K562 (cell line): ENCODE data around the gene PIP5KL1. TPM values are rescaled to one million over a fixed set of nuclear protein-coding genes. Genes with fewer than 3 reads are reported as not detected.

ENCODE experiments used
- CEBPG ChIP-seq, 3 experiments: fragments of 200-800 bp in 1 of 3; sonication (Bioruptor generic) in 1 of 3; sonication (generic) in 1 of 3; formaldehyde crosslinking in 1 of 3; IDR thresholded peaks in 2 of 3; conservative IDR thresholded peaks in 1 of 3; 2 replicates each; pipeline versions ENCODE4 v1.6.1 to v1.8.0; 2016 to 2022; ENCODE audit warnings: missing compliant biosample characterization in 2 of 3, missing genetic modification characterization in 2 of 3, mild to moderate bottlenecking in 1 of 3, missing genetic modification reagents in 1 of 3
- CLOCK ChIP-seq: fragments of 250-450 bp; sonication (Bioruptor Pico); IDR thresholded peaks from 2 replicates; pipeline ENCODE4 v1.4.0; 2020; ENCODE audit warnings: mild to moderate bottlenecking, moderate library complexity, borderline replicate concordance
- GATAD2B ChIP-seq: fragments of 450-650 bp; IDR thresholded peaks from 2 replicates; pipeline ENCODE4 v1.6.1; 2017; ENCODE audit warnings: mild to moderate bottlenecking, borderline replicate concordance
- GTF2E2 ChIP-seq: fragments of 200-800 bp; sonication (Bioruptor generic); IDR thresholded peaks from 2 replicates; pipeline ENCODE4 v1.6.1; 2016; ENCODE audit warnings: missing genetic modification characterization, missing compliant biosample characterization
- ILF3 ChIP-seq: fragments of 450-650 bp; IDR thresholded peaks from 2 replicates; pipeline ENCODE4 v1.6.1; 2018; ENCODE audit warnings: antibody characterized with exemption, mild to moderate bottlenecking, moderate library complexity, borderline replicate concordance
- JUND ChIP-seq, 2 experiments: IDR thresholded peaks; 2 replicates in 1 of 2; 3 replicates in 1 of 2; pipeline ENCODE4 v1.6.1; 2011; ENCODE audit warnings: borderline replicate concordance in 2 of 2, low read depth in 2 of 2, low read length in 2 of 2, improper control_type of control experiment in 1 of 2, missing biosample characterization in 1 of 2, missing genetic modification characterization in 1 of 2, missing genetic modification reagents in 1 of 2
- MAZ ChIP-seq, 2 experiments: fragments of 450-650 bp in 1 of 2; sonication (generic) in 1 of 2; formaldehyde crosslinking; IDR thresholded peaks in 1 of 2; conservative IDR thresholded peaks in 1 of 2; 2 replicates each; pipeline versions ENCODE4 v1.4.0 to v1.5.0; 2020; ENCODE audit warnings: mild to moderate bottlenecking in 1 of 2, missing genetic modification reagents in 1 of 2
- MLLT1 ChIP-seq, 2 experiments: fragments of 450-650 bp; IDR thresholded peaks; 2 replicates each; pipeline ENCODE4 v1.6.1; 2016
- SLC30A9 ChIP-seq: fragments of 250-450 bp; sonication (Bioruptor Pico); IDR thresholded peaks from 2 replicates; pipeline ENCODE4 v1.8.0; 2022; ENCODE audit warnings: mild to moderate bottlenecking, moderate library complexity
- STAT5B ChIP-seq: fragments of 250-450 bp; sonication (Bioruptor Pico); IDR thresholded peaks from 2 replicates; pipeline ENCODE4 v1.8.0; 2021; ENCODE audit warnings: mild to moderate bottlenecking, inconsistent platforms
- ZNF277 ChIP-seq: fragments of 250-450 bp; sonication (Bioruptor Pico); IDR thresholded peaks from 2 replicates; pipeline ENCODE4 v1.8.0; 2022; ENCODE audit warnings: inconsistent platforms, mild to moderate bottlenecking, moderate library complexity, borderline replicate concordance
- ZNF280B ChIP-seq: fragments of 250-450 bp; sonication (Bioruptor Pico); IDR thresholded peaks from 2 replicates; pipeline ENCODE4 v1.5.1; 2021; ENCODE audit warnings: mild to moderate bottlenecking
- ZNF512 ChIP-seq: IDR thresholded peaks from 2 replicates; pipeline ENCODE4 v1.6.1; 2016; ENCODE audit warnings: missing genetic modification characterization, missing compliant biosample characterization
- polyA plus RNA-seq, 8 experiments: library from polyadenylated mRNA; depleted of rRNA in 4 of 8; stranded (reverse) in 5 of 8; unstranded in 3 of 8; fragments of >200 nt; fragmentation: Nextera tagmentation in 2 of 8; fragmentation: Illumina TruSeq in 1 of 8; extraction: Ambion mirVana in 2 of 8; extraction: Trizol in 1 of 8; gene quantifications; 2 replicates each; pipeline versions ENCODE4 v1.2.1 to v1.2.3, GENCODE V29; 2011 to 2014; ENCODE audit warnings: inconsistent platforms in 1 of 8, missing spikeins in 1 of 8
- total RNA-seq, 7 experiments: library from RNA; depleted of rRNA in 6 of 7; stranded (reverse); fragments of >200 nt in 6 of 7; fragmentation: Illumina TruSeq in 2 of 7; extraction: Trizol in 2 of 7; gene quantifications; 2 replicates each; pipeline versions ENCODE4 v1.2.1 to v1.2.3, GENCODE V29; 2011 to 2021; ENCODE audit warnings: low replicate concordance in 1 of 7

Gene PIP5KL1
- total and polyA plus RNA-seq, 9 of the 15 experiments (the other 6 are each of a cell fraction or from before 2014, with no cell fraction given), result 0.18 to 4.8 (median 1.2) TPM

- TF ChIP-seq STAT5B, result no peak
- no peak for TF ChIP-seq SLC30A9
- no peak for TF ChIP-seq ZNF280B (CRISPR knock-in tag)
- TF ChIP-seq CEBPG (CRISPR knock-in tag; IDR thresholded peaks at IDR 0.05), result no peak
- TF ChIP-seq CEBPG (tag; conservative IDR thresholded peaks at IDR 0.05 in 1 of 2, IDR thresholded peaks at IDR 0.05 in 1 of 2), result no peak
- no peak for TF ChIP-seq GTF2E2 (tag)
- TF ChIP-seq ZNF277, result no peak
- TF ChIP-seq GATAD2B, result no peak
- no peak for TF ChIP-seq JUND (IDR thresholded peaks at IDR 0.05; ENCODE audit: borderline replicate concordance, low read depth, low read length)
- TF ChIP-seq JUND (tag; IDR thresholded peaks at IDR 0.05; ENCODE audit: borderline replicate concordance, low read depth, low read length), result no peak
- TF ChIP-seq MAZ (CRISPR knock-in tag; conservative IDR thresholded peaks at IDR 0.05 in 1 of 2, IDR thresholded peaks at IDR 0.05 in 1 of 2), result no peak
- TF ChIP-seq MLLT1 (IDR thresholded peaks at IDR 0.05), result peak in 1 of 2 experiments; percentile 42; a peak in 1 of 4 replicates
- TF ChIP-seq ZNF512 (tag), result peak; percentile 79
- TF ChIP-seq CLOCK, result no peak
- TF ChIP-seq ILF3, result no peak
These were observed 4.3 kb downstream of the PIP5KL1 start (continued) for GRCh38 chr9:127925959-127926905.
